GM18519 (cell line): ENCODE measurements around the gene ARID4B.
"Not testable (repeated sequence)": the region's sequence is repeated elsewhere in the genome, so short reads cannot be mapped to it uniquely, and the experiment has no call there.

Source experiments
- ATAC-seq: cut with Tn5 transposase; IDR thresholded peaks from one replicate; pipeline ENCODE4 v1.9.1; 2021; ENCODE audit warnings: mild to moderate bottlenecking, moderate library complexity; ENCODE audit not compliant: unreplicated experiment, low FRiP score

Gene ARID4B

GRCh38 chr1:235327559-235328270 lies at the start of gene ARID4B:
Gene ARID4B (minus strand): TSS chr1:235328179. CDS start chr1:235326919, 1,260 bp downstream.
- ATAC-seq: no peak

- no peak for ATAC-seq
Observed at GRCh38 chr1:235375919-235376605, 48.1 kb upstream of the ARID4B start.

GRCh38 chr1:235369802-235370201 lies 41.8 kb upstream of the ARID4B start:
- ATAC-seq: no peak

- no peak for ATAC-seq
Observed at GRCh38 chr1:235368428-235368827, 40.4 kb upstream of the ARID4B start.

GRCh38 chr1:235367000-235367908 lies 39.3 kb upstream of the ARID4B start, which contains the start of gene TBCE:
Gene TBCE (plus strand): TSS chr1:235367427. CDS start chr1:235380050, 12,623 bp downstream.
- ATAC-seq: peak; percentile 100

- ATAC-seq: no peak
Observed at GRCh38 chr1:235366286-235366685, 38.3 kb upstream of the ARID4B start.

- not testable (repeated sequence) for ATAC-seq
Observed at GRCh38 chr1:235364189-235364588, 36.2 kb upstream of the ARID4B start.

GRCh38 chr1:235358899-235359298 lies 30.9 kb upstream of the ARID4B start:
- ATAC-seq: no peak

- no peak for ATAC-seq
Observed at GRCh38 chr1:235357485-235358373, 29.8 kb upstream of the ARID4B start.

GRCh38 chr1:235351898-235352297 lies 23.9 kb upstream of the ARID4B start:
- ATAC-seq: no peak

GRCh38 chr1:235351441-235351840 lies 23.5 kb upstream of the ARID4B start:
- ATAC-seq: no peak

GRCh38 chr1:235343726-235344125 lies 15.7 kb upstream of the ARID4B start:
- no peak for ATAC-seq

- no peak for ATAC-seq
Observed at GRCh38 chr1:235342471-235342870, 14.5 kb upstream of the ARID4B start.

GRCh38 chr1:235342039-235342438 lies 14.1 kb upstream of the ARID4B start:
- ATAC-seq: no peak

GRCh38 chr1:235341334-235341733 lies 13.4 kb upstream of the ARID4B start:
- no peak for ATAC-seq

GRCh38 chr1:235339746-235340145 lies 11.8 kb upstream of the ARID4B start:
- ATAC-seq: no peak

GRCh38 chr1:235336903-235337302 lies 8.9 kb upstream of the ARID4B start:
- ATAC-seq: no peak

GRCh38 chr1:235331401-235331800 lies 3.4 kb upstream of the ARID4B start:
- ATAC-seq: no peak

GRCh38 chr1:235330918-235331285 lies 2.9 kb upstream of the ARID4B start:
- no peak for ATAC-seq
